HG03520 (cell line): ENCODE results near the gene TMEM151A.
"Not testable (repeated sequence)": the region's sequence is repeated elsewhere in the genome, so short reads cannot be mapped to it uniquely, and the experiment has no call there.

Experiments used
- ATAC-seq: cut with Tn5 transposase; IDR thresholded peaks from one replicate; pipeline ENCODE4 v1.9.1; 2021; ENCODE audit warnings: mild to moderate bottlenecking, moderate library complexity; ENCODE audit not compliant: unreplicated experiment

TMEM151A gene

GRCh38 chr11:66320289-66320688 is 28.6 kb downstream of the TMEM151A start:
- ATAC-seq, result not testable (repeated sequence)

- ATAC-seq, result not testable (repeated sequence)
These were observed 29.1 kb downstream of the TMEM151A start for GRCh38 chr11:66320748-66321147.

GRCh38 chr11:66321606-66322005 is 29.9 kb downstream of the TMEM151A start:
- no peak for ATAC-seq

- ATAC-seq, result no peak
These were observed 31.2 kb downstream of the TMEM151A start for GRCh38 chr11:66322732-66323427.

GRCh38 chr11:66323684-66324083 is 32.0 kb downstream of the TMEM151A start:
- ATAC-seq, result no peak

GRCh38 chr11:66324664-66325063 is 33.0 kb downstream of the TMEM151A start:
- ATAC-seq, result no peak

- ATAC-seq, result no peak
These were observed 33.6 kb downstream of the TMEM151A start for GRCh38 chr11:66325263-66325671.

GRCh38 chr11:66326261-66327111 is 34.8 kb downstream of the TMEM151A start:
- ATAC-seq, result no peak

- no peak for ATAC-seq
These were observed 35.7 kb downstream of the TMEM151A start for GRCh38 chr11:66327171-66328030.

GRCh38 chr11:66328031-66328301 is 36.3 kb downstream of the TMEM151A start:
- ATAC-seq, result no peak

- no peak for ATAC-seq
These were observed 36.8 kb downstream of the TMEM151A start for GRCh38 chr11:66328302-66329144.

- ATAC-seq, result no peak
These were observed 37.5 kb downstream of the TMEM151A start for GRCh38 chr11:66329165-66329673.

GRCh38 chr11:66330931-66331330 is 39.2 kb downstream of the TMEM151A start:
- ATAC-seq, result no peak

GRCh38 chr11:66331542-66332370 is 40.1 kb downstream of the TMEM151A start:
- no peak for ATAC-seq

GRCh38 chr11:66332371-66333219 is 40.9 kb downstream of the TMEM151A start:
- ATAC-seq, result no peak

GRCh38 chr11:66333220-66333877 is 41.7 kb downstream of the TMEM151A start:
- no peak for ATAC-seq

- ATAC-seq, result no peak
These were observed 42.4 kb downstream of the TMEM151A start for GRCh38 chr11:66333896-66334604.
